Peyer's patch (tissue), 4 donors: ENCODE data around the gene MUSTN1. TPM values are rescaled to one million over a fixed set of nuclear protein-coding genes. Genes with fewer than 3 reads are reported as not detected.

Experiments used
- DNase-seq, 3 donors: peaks; one replicate each; pipeline ENCODE4 v3.0.0-alpha.2; 2017 to 2019
- H3K27ac ChIP-seq, 4 donors: fragments of 200-600 bp; sonication (generic); one replicate each; pipeline ENCODE4 v1.5.1; 2016 to 2019
- H3K27me3 ChIP-seq, 2 donors: fragments of 200-600 bp; sonication (generic); one replicate each; pipeline ENCODE4 v1.5.1; 2019
- H3K36me3 ChIP-seq, 3 donors: fragments of 200-600 bp; sonication (generic); one replicate each; pipeline ENCODE4 v1.5.1; 2016 to 2019
- H3K4me1 ChIP-seq, 4 donors: fragments of 200-600 bp; sonication (generic); one replicate each; pipeline ENCODE4 v1.5.1; 2016 to 2019
- H3K4me3 ChIP-seq, 4 donors: fragments of 200-600 bp; sonication (generic); 1 replicate in 3 of 4; 2 replicates in 1 of 4; pipeline ENCODE4 v1.5.1; 2016 to 2019; ENCODE audit warnings: mild to moderate bottlenecking in 1 of 4
- H3K9me3 ChIP-seq, 4 donors: fragments of 200-600 bp; sonication (generic); one replicate each; pipeline ENCODE4 v1.5.1; 2016 to 2019; ENCODE audit warnings: mild to moderate bottlenecking in 1 of 4
- POLR2A ChIP-seq, 2 donors: fragments of 450-650 bp; IDR thresholded peaks; one replicate each; pipeline ENCODE4 v1.5.1; 2017; ENCODE audit warnings: antibody characterized with exemption in 2 of 2, mild to moderate bottlenecking in 2 of 2, moderate library complexity in 2 of 2
- total RNA-seq, 4 donors: library from RNA; depleted of rRNA; stranded (reverse); fragments of >200 nt; gene quantifications; one replicate each; pipeline ENCODE4 v1.1.0, GENCODE V29; 2016
- TF ChIP-seq, protein P1 (sequence below), 6 experiments: fragments of 450-650 bp in 4 of 6; fragments of 200-600 bp in 2 of 6; sonication (generic) in 1 of 6; IDR thresholded peaks; one replicate each; pipeline ENCODE4 v1.5.1; 2017 to 2019; ENCODE audit warnings: antibody characterized with exemption in 6 of 6, mild to moderate bottlenecking in 3 of 6, moderate library complexity in 1 of 6

The MUSTN1 gene
- total RNA-seq, 4 donors from 2014 or later: 2.3 to 28.9 (median 11.9) TPM

DNA sequence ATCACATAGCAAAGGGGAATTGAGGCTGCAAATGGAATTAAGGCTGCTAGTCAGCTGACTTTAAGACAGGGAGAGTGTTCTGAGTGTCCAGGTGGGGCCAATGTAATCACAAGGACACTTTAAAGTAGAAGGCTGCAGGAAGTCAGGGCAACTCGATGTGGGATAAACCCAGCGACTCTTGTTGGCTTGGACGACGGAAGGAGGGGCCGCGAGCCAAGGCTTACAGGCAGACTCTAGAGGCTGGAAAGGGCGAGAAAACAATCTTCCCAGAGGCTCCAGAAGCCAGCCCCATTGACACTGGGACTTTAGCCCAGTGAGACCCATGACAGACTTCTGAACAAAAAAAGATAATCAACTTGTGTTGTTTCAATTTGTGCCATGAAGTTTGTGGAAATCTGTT, 12.9 kb upstream of the MUSTN1 start:
- H3K9me3 ChIP-seq: no peaks in the 10 kb centered on the region
- TF ChIP-seq POLR2A (IDR thresholded peaks at IDR 0.05): no peak
- TF ChIP-seq, protein P1, sequence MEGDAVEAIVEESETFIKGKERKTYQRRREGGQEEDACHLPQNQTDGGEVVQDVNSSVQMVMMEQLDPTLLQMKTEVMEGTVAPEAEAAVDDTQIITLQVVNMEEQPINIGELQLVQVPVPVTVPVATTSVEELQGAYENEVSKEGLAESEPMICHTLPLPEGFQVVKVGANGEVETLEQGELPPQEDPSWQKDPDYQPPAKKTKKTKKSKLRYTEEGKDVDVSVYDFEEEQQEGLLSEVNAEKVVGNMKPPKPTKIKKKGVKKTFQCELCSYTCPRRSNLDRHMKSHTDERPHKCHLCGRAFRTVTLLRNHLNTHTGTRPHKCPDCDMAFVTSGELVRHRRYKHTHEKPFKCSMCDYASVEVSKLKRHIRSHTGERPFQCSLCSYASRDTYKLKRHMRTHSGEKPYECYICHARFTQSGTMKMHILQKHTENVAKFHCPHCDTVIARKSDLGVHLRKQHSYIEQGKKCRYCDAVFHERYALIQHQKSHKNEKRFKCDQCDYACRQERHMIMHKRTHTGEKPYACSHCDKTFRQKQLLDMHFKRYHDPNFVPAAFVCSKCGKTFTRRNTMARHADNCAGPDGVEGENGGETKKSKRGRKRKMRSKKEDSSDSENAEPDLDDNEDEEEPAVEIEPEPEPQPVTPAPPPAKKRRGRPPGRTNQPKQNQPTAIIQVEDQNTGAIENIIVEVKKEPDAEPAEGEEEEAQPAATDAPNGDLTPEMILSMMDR (IDR thresholded peaks at IDR 0.05): no peak
- peaks cover 0 to 21% (median 0%) of the 10 kb centered on the region in 3 donors for H3K36me3 ChIP-seq

DNA sequence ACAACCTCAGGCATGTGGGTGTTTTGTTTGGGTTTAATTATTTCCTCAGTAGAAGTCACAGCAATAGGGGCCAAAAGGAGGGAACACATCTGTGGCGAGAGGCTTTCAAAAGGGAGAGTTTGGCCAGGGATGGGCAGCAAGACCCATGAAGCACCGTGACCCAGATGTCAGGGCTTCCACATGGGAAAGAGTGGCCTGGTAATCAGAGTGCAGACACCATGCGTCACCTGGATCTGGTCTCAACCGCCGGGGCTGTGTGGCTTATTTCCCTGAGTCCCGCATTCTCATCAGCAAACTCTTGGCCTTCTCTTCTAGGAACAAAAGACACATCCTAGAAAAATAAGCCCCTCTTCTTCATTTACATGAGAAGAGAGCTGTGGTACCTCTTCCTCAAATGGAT, 12.4 kb upstream of the MUSTN1 start:
- Histone ChIP-seq H3K36me3 (peaks cover 0 to 19% (median 0%) of the 10 kb centered on the region in 3 donors), H3K27ac (no peak overlapping the region)

More for the DNA sequence above, 12.9 kb upstream of the MUSTN1 start:
- H3K27me3 ChIP-seq: no peaks in the 10 kb centered on the region
- no peak overlapping the region for H3K4me3 ChIP-seq
- DNase-seq: no peak
- H3K4me1 ChIP-seq: peaks cover 0 to 16% (median 2%) of the 10 kb centered on the region in 4 donors
- H3K27ac ChIP-seq: no peak overlapping the region

DNA sequence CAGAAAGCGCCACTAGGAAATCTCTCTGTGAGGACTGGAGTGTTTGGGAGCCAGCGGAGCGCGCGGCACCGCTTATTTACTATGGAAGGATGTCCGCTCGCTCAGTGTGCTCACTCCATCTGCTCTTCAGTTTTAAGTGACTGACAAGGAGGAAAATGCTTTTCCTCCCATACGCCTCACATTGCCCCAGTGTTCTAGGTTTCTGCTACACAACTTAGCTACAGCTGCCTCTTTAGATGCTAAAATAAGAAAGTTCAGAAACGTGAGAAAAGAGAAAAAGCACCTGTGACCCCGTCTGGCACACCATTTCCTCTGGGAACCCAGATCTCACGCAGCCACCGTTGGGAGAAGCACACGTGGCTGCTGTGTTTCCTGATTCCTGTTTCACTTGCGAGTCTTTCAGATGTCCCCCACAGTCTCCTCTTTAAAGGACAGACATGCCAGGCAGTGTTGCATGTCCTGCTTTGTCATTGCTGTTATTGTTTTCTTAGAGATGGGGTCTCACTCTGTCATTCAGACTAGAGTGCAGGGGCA, 11.7 kb upstream of the MUSTN1 start:
- TF ChIP-seq POLR2A (IDR thresholded peaks at IDR 0.05): no peak
- TF ChIP-seq, protein P1 (IDR thresholded peaks at IDR 0.05): no peak
- H3K36me3 ChIP-seq: peaks cover 0 to 12% (median 0%) of the 10 kb centered on the region in 3 donors
- no peak for DNase-seq
- H3K4me3 ChIP-seq: no peak overlapping the region
- peaks cover 0 to 16% (median 2%) of the 10 kb centered on the region in 4 donors for H3K4me1 ChIP-seq
- no peaks in the 10 kb centered on the region for H3K9me3 ChIP-seq
- H3K27me3 ChIP-seq: no peaks in the 10 kb centered on the region
- H3K27ac ChIP-seq: peak overlapping the region in 2 of 4 donors; percentile 18 to 66

More for the DNA sequence above, 12.4 kb upstream of the MUSTN1 start:
- no peak overlapping the region for H3K4me3 ChIP-seq
- peak in 1 of 3 donors; percentile 25 for DNase-seq
- peaks cover 0 to 16% (median 2%) of the 10 kb centered on the region in 4 donors for H3K4me1 ChIP-seq
- H3K27me3 ChIP-seq: no peaks in the 10 kb centered on the region
- H3K9me3 ChIP-seq: no peaks in the 10 kb centered on the region
- TF ChIP-seq POLR2A (IDR thresholded peaks at IDR 0.05): no peak
- TF ChIP-seq, protein P1 (IDR thresholded peaks at IDR 0.05): no peak

DNA sequence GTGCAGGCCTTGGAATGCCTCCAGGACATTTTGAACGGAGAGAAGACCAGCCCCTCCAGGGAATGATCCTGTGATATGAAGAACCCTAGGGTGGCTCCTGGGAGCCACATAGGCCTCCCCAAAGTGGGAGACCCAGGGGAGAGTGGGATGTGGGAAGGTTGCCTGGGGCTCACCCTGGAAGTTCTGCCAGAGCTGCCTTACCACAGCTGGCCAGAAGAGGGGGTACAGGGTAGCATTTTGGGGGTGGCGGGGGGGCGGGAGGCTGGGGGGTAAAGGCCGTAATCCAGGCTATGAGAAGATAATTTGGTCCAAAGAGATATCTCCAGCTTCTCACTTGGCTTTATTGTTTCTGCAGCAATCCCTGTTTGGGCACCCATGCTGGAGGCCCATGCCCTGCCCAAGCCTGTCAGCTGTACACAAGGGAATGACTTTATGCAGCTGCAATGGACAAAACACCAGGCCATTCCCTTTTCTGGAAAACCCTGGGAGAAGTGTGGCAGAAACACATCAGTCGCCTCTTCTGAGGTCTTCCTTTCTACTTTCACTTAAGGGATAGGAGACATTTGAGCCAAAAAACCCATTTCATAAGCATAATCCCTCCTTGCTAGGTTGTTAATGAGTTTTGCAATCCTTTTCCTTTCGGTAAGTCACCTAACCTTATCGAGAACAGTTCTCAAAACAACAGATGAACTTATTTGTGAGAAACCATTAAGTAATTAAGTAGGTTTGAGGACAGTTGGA, 11.0 kb upstream of the MUSTN1 start:
- H3K27ac ChIP-seq: peak overlapping the region in 3 of 4 donors; percentile 18 to 66 (median 22)
- no peaks in the 10 kb centered on the region for H3K9me3 ChIP-seq
- no peak overlapping the region for H3K4me3 ChIP-seq
- H3K4me1 ChIP-seq: peaks cover 0 to 16% (median 2%) of the 10 kb centered on the region in 4 donors
- H3K27me3 ChIP-seq: no peaks in the 10 kb centered on the region
- H3K36me3 ChIP-seq: peaks cover 0 to 12% (median 0%) of the 10 kb centered on the region in 3 donors
- DNase-seq: peak in 1 of 3 donors; percentile 40
- TF ChIP-seq, protein P1 (IDR thresholded peaks at IDR 0.05): peak in 3 of 6 experiments; percentile 7 to 30 (median 9)
- no peak for TF ChIP-seq POLR2A (IDR thresholded peaks at IDR 0.05)

DNA sequence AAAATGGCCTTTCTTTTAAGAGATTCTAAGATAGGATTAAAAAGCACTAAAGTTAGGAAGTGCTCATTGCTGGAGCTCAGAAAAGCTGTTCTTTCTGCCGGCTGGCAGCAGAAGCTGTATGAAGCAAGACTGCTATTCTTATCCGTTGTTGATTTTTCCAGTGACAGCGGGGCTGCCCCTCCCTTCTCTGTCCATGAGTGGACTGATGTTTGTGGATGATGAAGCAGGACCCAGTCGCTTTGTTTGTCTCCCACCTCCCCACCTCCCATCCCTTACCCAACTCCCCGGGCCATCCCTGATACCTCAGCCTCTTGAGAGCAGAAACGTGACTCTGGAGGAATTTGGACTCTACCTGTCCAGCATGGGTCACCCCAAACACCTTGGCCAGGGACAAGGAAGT, 10.3 kb upstream of the MUSTN1 start:
- TF ChIP-seq, protein P1 (IDR thresholded peaks at IDR 0.05): no peak
- no peak for TF ChIP-seq POLR2A (IDR thresholded peaks at IDR 0.05)
- peak in 1 of 3 donors; percentile 51 for DNase-seq
- Histone ChIP-seq H3K9me3 (no peaks in the 10 kb centered on the region), H3K4me3 (no peak overlapping the region), H3K27ac (peak overlapping the region in 2 of 4 donors; percentile 22 to 66), H3K36me3 (peaks cover 0 to 12% (median 0%) of the 10 kb centered on the region in 3 donors), H3K4me1 (peaks cover 0 to 16% (median 2%) of the 10 kb centered on the region in 4 donors), H3K27me3 (no peaks in the 10 kb centered on the region)
